ENCODE data around the gene BCAP31. TPM values are rescaled to one million over a fixed set of nuclear protein-coding genes. Genes with fewer than 3 reads are reported as not detected.

BCAP31 gene
- total RNA-seq (100 to 1,000 TPM in 5 of 7 donors, 10 to 100 TPM in 2; 53.7 to 146 (median 126) TPM), polyA plus RNA-seq (100 to 1,000 TPM; 151 to 195 TPM)
- long read RNA-seq, donor 1, transcript BCAP31-201 (8 exons, 1,643 nt) = major isoform, 766 of 845 reads
- long read RNA-seq, donor 1, transcript BCAP31-211 (4 exons, 573 nt) = minor isoform, 5 of 845 reads
- long read RNA-seq, donor 1, transcript BCAP31-207 (8 exons, 1,824 nt) = minor isoform, 14 of 845 reads
- long read RNA-seq, donor 1, partial matches to known transcripts = 36 of 845 reads
- long read RNA-seq, donor 1, other reads (novel, unspliced or antisense) = 24 of 845 reads
- long read RNA-seq, donor 2, transcript BCAP31-207 (8 exons, 1,824 nt) = minor isoform, 5 of 347 reads
- long read RNA-seq, donor 2, transcript BCAP31-201 (8 exons, 1,643 nt) = major isoform, 250 of 347 reads
- long read RNA-seq, donor 2, partial matches to known transcripts = 56 of 347 reads
- long read RNA-seq, donor 2, other reads (novel, unspliced or antisense) = 31 of 347 reads
- long read RNA-seq, donor 3, transcript BCAP31-207 (8 exons, 1,824 nt) = minor isoform, 11 of 299 reads
- long read RNA-seq, donor 3, transcript BCAP31-201 (8 exons, 1,643 nt) = major isoform, 258 of 299 reads
- long read RNA-seq, donor 3, partial matches to known transcripts = 16 of 299 reads
- long read RNA-seq, donor 3, other reads (novel, unspliced or antisense) = 14 of 299 reads

DNA sequence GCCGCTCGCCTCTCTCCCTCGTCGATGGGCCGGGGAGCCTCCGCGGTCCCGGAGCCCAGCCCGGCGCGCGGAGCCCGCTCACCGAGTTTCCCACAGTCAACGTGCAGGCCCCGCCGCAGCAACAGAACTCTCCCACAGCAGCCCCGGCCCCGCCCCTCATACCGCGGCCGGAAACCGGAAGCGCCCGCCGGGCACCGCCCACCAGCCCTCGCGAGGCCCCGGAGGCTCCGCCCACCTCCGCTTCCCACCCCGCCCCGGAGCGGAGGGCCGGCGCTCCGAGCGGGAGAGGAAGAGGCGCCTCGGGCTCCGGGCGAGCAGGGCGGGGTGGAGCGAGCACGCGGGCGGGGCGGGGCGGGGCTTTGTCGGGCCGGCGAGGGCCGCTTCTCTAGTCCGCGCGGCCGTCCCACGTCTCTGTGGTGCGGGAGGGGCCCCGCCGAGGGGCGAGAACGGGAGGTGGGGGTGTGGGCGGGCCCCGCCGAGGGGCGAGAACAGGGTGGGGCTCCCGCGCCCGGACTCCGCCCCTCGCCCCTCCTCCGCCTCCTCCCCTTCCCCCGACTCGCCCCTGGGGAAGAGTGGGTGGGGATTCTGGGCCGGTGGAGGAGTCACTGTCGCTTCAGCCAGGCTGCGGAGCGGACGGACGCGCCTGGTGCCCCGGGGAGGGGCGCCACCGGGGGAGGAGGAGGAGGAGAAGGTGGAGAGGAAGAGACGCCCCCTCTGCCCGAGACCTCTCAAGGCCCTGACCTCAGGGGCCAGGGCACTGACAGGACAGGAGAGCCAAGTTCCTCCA is at the start of gene BCAP31, which contains the start of gene ABCD1:
BCAP31 (minus strand) TSS at position 136 of the 787 bp plus-strand sequence. CDS start 1,143 bp downstream, outside the sequence.
ABCD1 (plus strand) TSS at position 605 of the 787 bp plus-strand sequence. CDS start 411 bp downstream, outside the sequence.
- no peaks in the 10 kb centered on the region for H3K27me3 ChIP-seq
- H3K4me1 ChIP-seq (ENCODE audit: insufficient read depth) = no peaks in the 10 kb centered on the region
- peak within 1 kb of the TSS; percentile 69 to 83 for H3K27ac ChIP-seq
- no peaks in the 10 kb centered on the region for H3K36me3 ChIP-seq
- H3K9me3 ChIP-seq = no peaks in the 10 kb centered on the region
- TF ChIP-seq EP300 (IDR thresholded peaks at IDR 0.05) (no peak), POLR2A (IDR thresholded peaks at IDR 0.05) (peak; percentile 54)
- TF ChIP-seq, protein P1, sequence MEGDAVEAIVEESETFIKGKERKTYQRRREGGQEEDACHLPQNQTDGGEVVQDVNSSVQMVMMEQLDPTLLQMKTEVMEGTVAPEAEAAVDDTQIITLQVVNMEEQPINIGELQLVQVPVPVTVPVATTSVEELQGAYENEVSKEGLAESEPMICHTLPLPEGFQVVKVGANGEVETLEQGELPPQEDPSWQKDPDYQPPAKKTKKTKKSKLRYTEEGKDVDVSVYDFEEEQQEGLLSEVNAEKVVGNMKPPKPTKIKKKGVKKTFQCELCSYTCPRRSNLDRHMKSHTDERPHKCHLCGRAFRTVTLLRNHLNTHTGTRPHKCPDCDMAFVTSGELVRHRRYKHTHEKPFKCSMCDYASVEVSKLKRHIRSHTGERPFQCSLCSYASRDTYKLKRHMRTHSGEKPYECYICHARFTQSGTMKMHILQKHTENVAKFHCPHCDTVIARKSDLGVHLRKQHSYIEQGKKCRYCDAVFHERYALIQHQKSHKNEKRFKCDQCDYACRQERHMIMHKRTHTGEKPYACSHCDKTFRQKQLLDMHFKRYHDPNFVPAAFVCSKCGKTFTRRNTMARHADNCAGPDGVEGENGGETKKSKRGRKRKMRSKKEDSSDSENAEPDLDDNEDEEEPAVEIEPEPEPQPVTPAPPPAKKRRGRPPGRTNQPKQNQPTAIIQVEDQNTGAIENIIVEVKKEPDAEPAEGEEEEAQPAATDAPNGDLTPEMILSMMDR (IDR thresholded peaks at IDR 0.05) = no peak
- H3K4me3 ChIP-seq = peak within 1 kb of the TSS; percentile 83
- WGBS, 3 donors = 21 to 44% (median 40%) methylated on average over 64 to 84 of the region's 88 CpGs
- DNase-seq = peak; percentile 84 to 93 (median 89)
- intact Hi-C loops (cut with DNase I) = no loop called here

DNA sequence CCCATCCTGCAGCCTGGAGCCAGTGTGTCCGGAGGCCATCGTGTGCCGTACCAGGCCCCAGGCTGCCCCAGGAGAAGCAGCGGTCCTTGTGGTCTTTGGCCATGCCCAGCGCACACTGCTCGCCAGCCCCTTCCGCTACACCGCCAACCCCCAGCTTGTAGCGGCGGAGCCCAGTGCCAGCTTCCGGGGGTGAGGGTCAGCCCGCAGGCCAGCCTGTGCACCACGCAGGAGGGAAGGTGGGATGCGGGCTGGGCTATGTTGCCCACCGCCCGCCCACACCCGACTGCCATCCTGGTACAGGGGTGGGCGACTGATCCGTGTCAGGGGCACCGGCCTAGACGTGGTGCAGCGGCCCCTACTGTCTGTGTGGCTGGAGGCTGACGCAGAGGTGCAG is 49.0 kb upstream of the BCAP31 start:
- Histone ChIP-seq H3K27ac (no peak overlapping the region), H3K36me3 (no peaks in the 10 kb centered on the region), H3K27me3 (no peaks in the 10 kb centered on the region), H3K4me3 (no peak overlapping the region), H3K9me3 (no peaks in the 10 kb centered on the region), H3K4me1 (ENCODE audit: insufficient read depth) (no peaks in the 10 kb centered on the region)
- 93 to 95% (median 94%) methylated on average over 17 to 23 of the region's 23 CpGs for whole genome bisulfite sequencing, 3 donors
- DNase-seq = peak in 1 of 5 donors; percentile 11
- intact Hi-C loops (cut with DNase I) = loop anchor here in 1 of 4 donors (5.0 kb wide), 1 partner anchor 1444 kb away; the partner anchor contains the start of gene VBP1
- TF ChIP-seq, protein P1 (IDR thresholded peaks at IDR 0.05) = no peak
- TF ChIP-seq POLR2A (IDR thresholded peaks at IDR 0.05) = no peak
- no peak for TF ChIP-seq EP300 (IDR thresholded peaks at IDR 0.05)

GRCh38 chrX:153772316-153773217 is 48.4 kb upstream of the BCAP31 start:
- peak in 1 of 5 donors; percentile 28 for DNase-seq
- H3K36me3 ChIP-seq = no peaks in the 10 kb centered on the region
- H3K27me3 ChIP-seq = no peaks in the 10 kb centered on the region
- H3K27ac ChIP-seq = no peak overlapping the region
- H3K4me3 ChIP-seq = no peak overlapping the region
- no peaks in the 10 kb centered on the region for H3K4me1 ChIP-seq (ENCODE audit: insufficient read depth)
- TF ChIP-seq POLR2A (IDR thresholded peaks at IDR 0.05) (no peak), EP300 (IDR thresholded peaks at IDR 0.05) (no peak)
- TF ChIP-seq, protein P1 (IDR thresholded peaks at IDR 0.05) = no peak
- intact Hi-C loops (cut with DNase I) = loop anchor here in 1 of 4 donors (5.0 kb wide), 1 partner anchor 1445 kb away; the partner anchor contains the start of gene VBP1
- WGBS, 3 donors = 79 to 88% (median 83%) methylated on average over 20 to 21 of the region's 21 CpGs
- H3K9me3 ChIP-seq = no peaks in the 10 kb centered on the region

Measured in ovary (tissue), 10 donors.